Measurements from ENCODE around the gene HSPB6.

HSPB6 gene

DNA sequence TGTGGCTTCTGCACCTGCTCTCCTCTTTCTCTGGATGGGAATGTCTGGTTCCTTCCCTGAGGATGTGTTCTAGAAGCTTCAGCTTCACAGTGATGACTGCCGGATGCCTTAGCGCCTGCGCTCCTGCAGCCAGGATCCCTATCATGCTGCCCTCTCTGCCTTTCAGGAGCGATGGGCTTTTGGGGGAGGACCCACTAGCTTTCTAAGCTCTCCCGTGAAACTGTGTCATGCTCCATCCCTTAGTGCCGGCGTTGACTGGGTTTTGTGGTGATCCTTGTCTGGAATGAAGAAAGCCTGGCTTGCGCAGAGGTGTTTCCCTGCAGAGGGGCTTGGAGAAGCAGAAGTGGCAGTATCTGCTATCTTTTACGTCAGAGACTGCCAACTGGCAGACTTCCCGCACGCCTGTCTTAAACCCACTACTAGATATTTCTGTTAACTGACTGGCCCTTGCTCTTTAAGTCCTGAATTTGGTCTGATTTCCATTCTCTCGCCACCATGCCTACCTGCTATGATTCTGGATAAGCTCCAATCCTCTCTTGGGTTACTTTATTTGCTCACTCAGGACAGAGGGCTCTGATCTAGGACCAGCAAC, 42.8 kb downstream of the HSPB6 start:
- no peak for DNase-seq

DNA sequence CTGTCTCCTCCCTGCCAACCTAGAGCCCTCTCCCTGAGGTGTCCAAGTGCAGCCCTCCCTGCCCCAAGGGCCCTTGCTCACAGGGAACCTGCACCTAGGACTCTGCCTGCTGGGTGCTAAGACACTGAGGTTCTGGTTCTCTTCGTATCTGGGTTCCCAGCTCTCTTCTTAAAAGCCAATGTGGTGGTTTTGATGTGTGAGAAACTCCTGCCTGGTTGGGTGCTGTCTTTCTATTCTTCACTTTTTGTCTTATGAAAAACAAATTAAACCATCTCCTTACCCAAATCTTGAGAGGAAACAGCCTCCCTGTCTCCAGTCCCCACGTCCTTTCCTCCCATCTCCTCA, 43.4 kb downstream of the HSPB6 start:
- DNase-seq, result no peak

DNA sequence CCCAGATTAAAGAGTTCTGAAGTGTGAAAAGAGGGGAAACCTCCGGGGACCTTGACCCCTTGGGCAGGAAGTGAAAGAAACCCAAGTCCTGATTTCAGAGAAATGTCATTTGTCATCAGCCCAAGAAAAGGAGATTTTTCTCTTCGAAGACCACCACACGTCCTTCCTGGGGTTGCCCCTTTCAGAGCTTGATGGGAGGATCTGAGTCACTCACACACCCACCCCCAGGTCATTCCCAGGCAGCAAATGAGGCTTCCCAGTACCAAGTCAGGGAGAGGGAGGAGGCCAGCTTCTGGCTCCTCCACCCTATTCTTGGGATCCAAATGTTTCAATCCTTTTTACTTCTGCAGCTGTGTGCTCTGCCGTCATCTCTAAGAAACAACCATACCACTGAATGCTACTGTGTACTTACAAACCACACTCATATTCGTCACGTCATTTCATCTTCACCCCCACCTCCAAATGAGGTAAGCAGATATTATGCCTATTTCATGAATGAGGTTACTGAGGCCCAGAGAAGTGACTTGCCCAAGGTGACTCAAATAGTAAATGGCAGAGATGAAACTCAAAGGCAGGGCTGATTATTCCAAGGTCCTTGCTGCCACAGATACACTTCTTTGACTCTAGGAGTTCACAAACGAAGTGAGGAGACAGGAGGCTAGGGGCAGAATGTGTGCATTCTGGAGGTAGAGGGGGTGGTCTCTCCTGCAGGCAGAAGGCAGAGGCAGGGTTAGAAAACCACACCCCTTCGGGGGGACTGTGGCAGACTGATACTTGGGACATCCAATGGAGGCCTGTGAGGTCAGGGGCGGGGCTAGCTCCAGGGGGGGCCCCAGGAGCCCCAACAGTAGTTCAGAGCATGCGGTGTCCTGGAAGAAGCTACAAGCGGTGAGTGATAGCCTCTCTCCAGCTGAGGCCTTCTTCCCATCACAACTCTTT, 44.0 kb downstream of the HSPB6 start:
- no peak for DNase-seq

GRCh38 chr19:35710784-35711723, 45.8 kb downstream of the HSPB6 start:
- no peak for DNase-seq

- DNase-seq, result no peak
Measured at GRCh38 chr19:35708391-35708790, 48.4 kb downstream of the HSPB6 start.
